Activated naive CD8-positive, alpha-beta T cell treated with anti-CD3 and anti-CD28 coated beads, Interleukin-2, amount 50 U/mL, for 16 hours (primary cell): ENCODE data around the gene NKAPL.

Experiments
- DNase-seq: peaks from one replicate; pipeline ENCODE4 v3.0.0-alpha.2; 2020; ENCODE audit warnings: low read depth, low spot score

Gene NKAPL

DNA sequence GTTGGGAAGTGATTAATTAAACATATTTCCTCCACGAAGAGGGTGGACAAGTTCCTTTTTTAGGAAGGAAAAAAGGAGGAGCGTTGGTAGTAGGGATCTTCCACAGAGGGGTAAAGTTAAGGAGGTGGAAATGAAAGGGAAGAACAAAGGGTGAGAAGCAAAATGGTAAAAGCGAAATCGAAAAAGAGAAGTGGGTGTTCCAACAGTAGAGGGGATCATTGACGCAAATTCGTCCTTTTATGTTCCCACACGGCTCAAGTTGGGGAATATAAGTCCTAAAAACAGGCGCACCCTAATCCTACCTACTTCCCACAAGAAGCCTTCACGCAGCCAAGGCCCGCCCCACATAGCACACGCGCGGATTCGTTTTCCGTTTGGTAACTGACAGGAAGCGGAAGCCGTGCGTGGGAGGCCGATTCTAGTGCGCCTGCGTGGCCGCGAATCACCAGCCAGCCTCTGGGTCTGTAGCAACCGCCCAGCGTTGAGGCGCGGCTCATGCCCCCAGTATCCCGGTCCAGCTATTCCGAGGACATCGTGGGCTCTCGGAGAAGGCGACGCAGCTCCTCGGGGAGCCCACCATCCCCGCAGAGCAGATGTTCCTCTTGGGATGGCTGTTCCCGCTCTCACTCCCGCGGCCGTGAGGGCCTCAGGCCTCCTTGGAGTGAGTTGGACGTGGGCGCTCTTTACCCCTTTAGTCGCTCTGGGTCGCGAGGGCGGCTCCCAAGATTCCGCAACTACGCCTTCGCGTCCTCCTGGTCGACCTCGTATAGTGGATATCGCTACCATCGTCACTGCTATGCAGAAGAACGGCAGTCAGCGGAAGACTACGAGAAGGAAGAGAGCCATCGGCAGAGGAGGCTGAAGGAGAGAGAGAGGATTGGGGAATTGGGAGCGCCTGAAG lies at the start of gene NKAPL:
Gene NKAPL, plus strand, starts transcription at position 421 of the 901 bp plus-strand sequence. Its CDS starts 75 bp downstream, at position 496.
- no peak for DNase-seq

DNA sequence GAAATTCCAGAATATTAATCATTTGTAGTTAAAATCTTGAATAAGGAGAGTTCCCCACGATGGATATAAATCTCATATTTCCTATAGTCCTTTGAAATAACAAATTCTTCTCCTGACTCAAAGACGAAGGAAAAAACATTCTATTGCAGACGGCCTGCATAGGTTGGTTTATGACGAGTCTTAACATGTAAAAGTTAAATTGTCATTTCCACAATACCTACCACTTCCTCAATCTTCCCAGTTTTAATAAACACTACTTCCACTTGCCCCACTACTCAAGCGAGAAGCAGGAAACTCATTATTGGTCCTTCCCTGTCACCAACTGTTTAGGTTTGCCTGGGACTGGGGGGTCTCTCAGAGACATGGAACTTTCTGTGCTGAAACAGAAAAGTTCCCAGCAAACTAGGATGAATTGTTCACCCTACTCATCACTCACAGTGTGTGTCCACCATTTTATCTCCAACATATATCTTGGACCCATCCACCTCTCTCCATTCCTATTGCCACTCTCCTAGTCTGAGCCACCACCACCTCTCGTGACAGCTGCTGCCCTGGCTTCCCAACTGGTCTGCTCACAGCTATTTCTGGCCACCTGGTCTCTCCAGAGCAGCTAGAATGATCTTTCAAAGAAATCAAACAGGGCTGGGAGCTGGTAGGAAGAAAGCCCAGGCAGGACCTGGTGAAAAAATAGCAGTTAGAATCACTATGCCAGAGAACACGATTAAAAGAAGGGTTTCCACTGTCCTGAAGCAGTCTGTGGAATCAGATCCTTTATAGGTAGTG lies 49.2 kb upstream of the NKAPL start:
- DNase-seq = no peak

DNA sequence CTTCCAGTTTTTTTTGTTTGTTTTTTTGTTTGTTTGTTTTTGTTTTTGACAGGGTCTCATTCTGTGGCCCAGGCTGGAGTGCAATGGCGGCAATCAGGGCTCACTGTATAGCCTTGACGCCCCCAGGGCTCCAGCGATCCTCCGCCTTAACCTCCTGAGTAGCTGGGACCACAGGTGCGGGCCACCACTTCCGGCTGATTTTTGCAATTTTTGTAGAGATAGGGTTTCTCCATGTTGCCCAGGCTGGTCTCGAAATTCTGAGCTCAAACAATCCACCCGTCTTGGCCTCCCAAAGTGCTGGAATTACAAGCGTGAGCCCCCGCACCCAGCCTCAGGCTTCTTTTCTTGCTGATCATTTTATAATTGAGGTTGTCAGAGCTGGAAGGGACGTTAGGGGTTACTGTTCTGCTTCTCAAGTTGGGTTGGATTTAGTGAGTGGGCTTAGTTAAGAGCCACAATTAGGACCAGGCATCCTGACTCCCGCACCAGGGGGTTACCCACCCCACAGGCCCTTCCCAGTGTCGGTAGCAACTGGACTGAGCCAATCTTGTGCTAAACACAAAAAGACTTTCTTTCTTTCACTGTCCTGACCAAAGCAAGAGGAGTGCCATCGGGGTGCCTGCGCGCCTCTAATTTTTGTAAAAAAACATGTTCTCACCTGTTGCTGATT lies 47.1 kb upstream of the NKAPL start:
- DNase-seq = no peak

DNA sequence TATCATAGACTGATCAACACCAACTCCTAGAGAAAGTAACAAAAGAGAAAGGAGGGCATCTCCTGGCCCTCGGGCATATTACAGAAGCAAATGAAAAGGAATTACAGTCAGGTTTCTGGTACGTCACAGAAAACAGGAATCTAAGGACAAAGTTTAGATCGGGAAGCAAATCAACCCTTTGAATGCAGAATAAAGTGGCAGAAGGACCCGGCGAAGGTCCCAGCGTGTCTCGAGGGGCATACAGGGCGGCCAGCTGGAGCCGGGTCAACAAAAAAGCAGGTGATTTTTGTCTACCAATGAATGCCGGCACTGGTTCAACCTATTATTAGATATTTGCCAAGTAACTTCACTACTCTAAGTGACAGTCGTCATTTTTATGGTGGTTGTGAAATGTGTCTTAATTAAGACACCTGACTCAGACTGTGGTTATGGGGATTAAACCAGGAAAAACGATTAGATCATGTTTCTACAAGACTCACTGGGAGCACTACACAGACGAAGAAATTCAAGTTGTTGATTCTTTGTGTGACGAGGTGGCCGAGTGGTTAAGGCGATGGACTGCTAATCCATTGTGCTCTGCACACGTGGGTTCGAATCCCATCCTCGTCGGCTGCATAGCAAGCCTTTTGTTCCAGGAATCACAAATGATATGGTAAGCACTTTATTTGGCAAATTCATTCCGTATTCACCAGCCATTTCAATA lies 46.4 kb upstream of the NKAPL start:
- DNase-seq = no peak

DNA sequence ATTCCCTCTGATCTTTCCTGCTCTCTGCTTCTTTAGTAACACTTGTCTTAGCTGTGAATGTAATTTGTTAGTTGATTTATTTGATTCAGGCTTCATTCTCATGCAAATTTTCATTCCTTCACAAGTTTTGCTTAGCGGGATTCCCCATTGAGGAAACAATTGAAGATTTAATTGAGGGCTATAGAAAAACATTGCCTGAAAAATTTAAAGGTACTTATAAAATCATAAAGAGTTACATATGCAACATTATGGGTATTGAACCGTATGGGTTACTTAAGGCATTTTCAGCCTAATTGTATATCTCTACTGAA lies 45.9 kb upstream of the NKAPL start:
- DNase-seq = no peak

DNA sequence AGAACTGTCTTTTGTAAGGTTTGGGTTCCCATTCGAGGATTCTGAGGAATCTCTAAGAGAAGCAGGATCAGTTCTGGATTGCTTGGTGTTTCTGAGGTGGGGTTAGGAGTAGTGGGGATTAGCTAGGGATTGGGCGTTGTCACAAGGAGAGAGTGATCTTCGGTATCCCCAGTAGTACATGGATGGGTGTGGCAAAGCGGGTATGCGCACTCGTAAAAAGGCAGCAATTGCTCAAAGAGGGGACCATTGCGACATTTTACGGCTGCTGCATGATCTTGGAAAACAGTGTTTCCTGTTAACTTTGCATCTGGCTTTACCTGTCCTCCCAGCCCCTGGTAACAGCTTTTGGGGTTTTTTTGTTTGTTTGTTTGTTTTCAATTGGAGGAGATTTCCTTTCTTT lies 43.7 kb upstream of the NKAPL start:
- no peak for DNase-seq

DNA sequence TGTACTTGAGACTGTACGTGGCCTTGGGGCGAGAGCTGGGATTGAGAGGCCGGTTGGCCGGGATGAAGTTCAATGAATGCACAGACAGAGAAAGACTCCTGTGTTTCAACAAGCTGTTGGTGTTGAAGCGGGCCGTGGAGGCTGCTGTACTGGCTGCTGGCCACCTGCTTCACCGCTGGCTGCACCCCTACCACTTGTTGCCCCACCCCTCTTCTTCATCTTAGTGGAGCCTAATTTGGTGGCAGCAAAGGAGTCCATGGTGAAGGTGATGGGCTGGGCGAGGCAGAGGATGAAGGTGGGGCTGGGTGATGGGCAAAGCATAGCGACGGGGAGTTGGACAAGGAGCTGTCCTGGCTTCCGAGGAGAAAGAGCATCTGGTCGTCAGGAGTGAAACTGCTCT lies 41.2 kb upstream of the NKAPL start:
- DNase-seq = no peak

DNA sequence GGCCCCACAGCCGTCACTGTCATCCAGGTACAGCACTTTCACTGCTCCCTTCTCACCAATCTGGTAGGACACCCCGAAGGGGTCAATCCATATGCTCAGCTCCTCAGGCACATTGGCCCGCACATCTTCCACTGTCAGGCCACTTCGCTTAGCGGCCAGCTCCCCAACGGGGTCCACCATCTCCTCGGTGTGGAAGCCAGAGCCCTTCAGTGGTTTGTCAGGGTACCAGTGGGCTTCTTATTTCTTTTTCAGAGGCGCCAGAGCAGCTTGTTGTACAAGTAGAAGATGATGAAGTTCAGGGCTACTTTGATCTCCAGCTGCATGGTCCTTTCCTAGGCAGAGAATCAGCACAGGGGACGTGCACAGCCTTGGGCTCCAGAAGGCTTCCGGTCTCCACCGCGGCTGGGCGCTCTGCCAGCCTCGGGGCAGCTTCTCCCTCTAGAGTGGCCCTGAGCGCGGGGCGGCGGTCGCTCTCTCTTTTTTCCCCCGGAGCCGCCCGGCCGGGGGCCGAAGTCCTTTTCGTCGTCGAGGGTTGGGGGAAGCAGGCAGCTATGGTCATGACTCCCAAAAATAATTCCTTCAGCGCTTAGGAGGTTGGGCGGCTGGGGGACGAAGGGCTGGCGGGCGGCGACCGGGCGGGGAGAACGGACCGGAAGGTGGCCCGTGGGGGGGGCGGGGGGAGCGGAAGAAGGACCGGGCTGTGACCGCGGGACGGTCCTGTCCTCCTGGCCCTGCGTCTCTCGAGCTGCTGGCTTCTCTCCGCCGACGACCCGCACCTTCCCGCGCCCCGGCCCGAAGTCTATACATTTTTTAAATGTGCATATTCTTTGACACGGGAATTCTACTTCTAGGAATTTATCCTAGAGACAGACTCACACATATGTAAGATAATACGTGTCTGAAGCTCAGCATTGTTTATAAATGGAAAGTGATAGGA lies 40.5 kb upstream of the NKAPL start:
- DNase-seq = no peak

DNA sequence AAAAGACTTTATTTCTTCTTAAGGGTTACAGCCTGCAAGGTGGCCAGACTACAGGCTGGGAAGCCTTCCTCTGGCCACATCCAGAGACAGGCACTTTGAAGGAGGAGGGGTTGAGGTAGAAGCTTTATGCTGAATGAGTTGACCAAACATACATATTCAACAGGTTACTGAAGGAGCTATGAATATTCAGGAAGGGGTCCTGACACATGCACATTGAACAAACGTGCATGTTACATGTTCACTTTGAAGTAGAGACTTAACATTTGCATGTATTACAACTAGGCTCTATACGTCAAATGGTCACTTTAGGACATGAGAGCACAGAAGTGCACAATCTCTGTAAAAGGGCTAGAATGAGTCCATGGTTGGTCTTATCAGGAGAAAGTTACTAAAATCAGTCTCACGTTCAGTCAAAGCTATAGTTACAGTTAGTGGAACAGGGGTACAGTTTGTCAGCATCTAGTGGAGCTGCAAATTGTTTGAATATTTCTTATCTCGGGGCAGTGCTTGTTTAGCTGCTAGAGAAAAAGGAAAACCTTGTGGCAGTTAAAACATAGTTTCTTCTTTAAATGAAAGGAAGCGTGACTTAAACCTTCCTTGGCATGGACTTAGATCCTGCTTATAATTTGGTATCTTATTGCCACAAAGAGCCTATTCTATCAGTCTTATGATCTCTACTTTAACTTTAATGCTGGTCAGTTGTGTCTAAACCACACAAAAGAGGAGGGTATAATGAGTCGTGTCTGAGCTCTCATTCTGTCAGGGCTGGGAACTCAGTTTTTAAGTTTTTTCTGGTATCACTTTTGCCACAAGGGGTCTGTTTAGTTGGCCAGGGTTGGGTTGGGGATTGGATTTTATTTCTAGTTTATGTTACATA lies 38.6 kb upstream of the NKAPL start:
- no peak for DNase-seq

DNA sequence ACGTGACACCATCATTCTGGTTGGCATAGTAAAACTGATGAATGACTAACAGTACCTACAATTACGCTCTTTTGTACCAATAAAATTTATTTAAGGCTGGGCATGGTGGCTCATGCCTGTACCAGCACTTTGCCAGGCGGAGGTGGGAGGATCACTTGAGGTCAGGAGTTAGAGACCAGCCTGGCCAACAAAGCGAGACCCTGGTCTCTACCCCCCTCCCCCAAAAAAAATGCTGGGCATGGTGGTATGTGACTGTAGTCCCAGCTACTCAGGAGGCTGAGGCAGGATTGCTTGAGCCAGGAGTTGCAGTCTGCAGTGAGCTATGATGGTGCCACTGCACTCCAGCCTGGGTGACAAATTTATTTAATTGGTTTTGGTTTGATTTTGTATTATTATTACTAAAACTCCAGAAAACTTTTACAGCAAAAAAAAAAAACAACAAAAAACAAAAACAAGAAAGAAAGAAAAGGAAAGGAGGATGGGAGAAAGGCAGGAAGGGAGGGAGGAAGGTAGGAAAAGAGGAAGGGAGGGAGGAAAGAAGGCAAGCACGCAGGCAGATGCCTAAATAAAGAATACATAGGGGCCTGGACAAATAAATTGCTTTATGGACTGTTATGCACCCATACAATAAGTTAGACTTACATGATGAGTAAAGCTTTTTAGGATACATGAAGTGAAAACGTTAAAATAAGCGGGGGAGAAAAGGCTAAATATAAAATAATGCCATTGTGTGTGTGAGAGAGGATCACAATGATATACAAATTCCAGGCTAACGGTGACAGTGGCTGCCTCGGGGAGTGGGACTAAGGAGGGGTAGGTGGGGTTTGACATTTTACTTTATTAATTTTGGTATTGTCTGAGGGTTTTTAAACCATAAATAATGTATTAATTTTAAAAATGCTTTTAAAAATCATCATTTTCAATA lies 34.7 kb upstream of the NKAPL start:
- no peak for DNase-seq

DNA sequence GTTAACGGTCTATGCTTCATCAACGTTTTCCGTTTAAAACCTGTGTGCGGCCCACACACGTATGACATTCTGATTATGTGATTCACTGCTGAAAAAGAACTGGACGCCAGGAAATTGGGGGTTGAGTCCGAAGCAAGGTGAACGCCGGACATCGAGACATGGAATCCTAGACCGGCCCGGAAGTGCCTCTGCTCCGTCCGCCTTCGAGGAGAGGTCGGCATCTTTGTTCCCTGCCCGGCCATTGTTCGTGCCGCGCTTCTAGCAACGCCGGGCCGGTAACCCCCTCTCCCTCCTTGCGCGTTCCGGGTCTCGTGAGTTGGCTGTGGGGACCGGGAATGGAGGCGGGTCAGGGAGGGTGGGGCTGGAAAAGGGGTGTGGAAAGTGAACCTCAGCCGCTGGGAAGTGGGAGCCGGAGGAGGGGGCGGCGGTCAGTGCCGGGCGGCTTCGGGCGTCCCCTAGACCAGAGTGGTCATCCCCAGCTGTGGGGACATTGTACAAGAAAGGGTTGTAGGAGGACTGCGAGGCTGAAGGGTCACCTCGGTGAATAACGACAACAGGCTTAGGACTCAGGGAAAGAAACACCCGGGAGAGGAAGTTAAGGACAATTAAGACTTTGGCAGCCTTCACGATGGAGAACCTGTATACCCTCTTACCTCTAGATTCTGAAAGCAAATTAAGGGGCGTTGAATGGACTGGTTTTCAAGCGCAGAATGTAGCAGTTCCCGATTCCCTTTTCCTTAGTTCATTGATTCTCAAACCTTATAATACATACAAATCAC lies 33.9 kb upstream of the NKAPL start, which contains the start of gene ZSCAN9:
Gene ZSCAN9, plus strand, starts transcription at position 220 of the 779 bp plus-strand sequence. CDS start 1,810 bp downstream, outside the sequence.
- no peak for DNase-seq

DNA sequence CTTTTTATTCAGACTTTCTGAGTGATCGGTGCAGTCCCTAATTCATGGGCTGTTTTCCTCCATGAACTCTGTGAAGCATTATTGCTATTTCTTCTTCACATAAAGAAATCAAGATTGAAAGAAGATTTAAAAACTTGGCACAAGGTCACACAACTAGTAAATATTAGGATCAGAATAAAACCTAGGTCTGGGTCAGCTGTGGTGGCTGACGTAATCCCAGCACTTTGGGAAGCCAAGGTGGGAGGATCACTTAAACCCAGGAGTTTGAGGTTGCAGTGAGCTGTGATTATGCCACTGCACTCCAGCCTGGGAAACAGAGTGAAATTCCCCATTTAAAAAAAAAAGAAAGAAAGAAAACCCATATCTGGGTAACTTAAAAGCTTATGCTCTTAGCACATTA lies 32.6 kb upstream of the NKAPL start:
- DNase-seq = no peak

DNA sequence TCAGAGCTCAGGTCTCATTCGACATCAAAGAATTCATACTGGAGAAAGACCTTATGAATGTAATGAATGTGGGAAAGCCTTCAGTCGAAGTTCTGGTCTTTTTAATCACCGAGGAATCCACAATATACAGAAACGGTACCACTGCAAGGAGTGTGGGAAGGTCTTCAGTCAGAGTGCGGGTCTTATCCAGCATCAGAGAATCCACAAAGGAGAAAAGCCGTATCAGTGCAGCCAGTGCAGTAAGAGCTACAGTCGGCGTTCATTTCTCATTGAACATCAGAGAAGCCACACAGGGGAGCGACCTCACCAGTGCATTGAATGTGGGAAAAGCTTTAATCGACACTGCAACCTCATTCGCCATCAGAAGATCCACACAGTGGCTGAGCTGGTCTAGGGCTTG lies 26.3 kb upstream of the NKAPL start:
- no peak for DNase-seq

DNA sequence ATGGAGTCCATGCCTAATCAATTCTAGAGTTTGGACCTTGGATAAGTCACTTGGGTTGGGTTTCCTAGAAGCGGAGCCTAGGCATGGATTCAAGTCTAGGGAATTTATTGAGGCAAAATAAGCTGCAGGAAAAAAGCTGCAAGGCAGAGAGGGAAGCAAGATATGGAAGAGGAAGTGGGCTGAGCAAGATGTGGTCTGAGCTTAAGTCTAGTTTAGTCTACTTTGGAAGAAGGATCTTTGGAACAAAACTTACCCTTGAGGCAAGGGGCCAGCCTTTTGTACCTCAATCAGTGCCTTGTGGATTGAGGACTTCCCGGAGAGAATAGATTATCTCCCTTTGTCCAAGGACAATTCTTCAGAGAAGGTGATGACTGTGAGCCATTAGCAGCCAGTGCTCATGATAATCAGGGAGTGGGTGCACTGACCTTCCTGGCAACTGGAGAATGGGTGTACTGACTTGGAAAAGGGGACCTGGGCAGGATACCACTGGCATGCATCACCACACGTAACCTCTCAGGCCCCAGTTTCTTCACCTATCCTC lies 23.1 kb upstream of the NKAPL start:
- DNase-seq = no peak

DNA sequence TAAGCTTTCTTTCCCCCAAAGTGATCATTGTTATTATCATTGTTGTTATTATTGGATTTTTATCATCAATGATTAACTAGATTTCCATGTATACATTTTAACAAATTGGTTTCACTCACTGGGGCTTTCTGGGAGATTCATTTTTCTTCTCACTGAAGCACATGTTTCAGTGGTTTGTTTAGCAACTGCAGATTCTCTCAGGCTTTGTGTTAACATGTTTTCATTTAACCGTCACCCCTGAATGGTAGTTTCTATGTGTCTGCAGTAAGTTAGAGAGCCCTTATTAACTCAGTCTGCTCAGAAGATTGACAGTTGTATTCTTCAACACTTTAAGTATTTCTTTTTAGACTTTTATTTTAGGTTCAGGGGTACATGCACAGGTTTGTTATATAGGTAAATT lies 19.5 kb upstream of the NKAPL start:
- DNase-seq = no peak

DNA sequence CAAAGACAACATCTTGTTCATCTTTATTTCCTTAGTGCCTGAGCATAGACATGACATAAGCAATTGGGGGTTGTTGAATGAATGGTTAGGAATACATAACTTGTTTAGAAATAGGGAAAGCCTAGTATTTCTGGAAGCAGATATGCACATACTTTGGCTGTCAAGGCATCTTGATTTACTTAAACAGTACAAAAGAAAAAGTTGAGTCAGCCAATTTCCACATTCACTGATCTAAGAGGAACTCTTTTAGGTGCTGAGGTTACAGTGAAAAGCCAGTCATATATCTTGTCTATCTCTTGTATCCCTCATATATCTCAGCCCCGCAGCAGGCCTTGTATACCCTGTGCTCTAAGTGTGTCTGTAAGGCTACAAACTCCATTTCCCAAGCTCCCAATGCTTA lies 18.6 kb upstream of the NKAPL start:
- DNase-seq = no peak

DNA sequence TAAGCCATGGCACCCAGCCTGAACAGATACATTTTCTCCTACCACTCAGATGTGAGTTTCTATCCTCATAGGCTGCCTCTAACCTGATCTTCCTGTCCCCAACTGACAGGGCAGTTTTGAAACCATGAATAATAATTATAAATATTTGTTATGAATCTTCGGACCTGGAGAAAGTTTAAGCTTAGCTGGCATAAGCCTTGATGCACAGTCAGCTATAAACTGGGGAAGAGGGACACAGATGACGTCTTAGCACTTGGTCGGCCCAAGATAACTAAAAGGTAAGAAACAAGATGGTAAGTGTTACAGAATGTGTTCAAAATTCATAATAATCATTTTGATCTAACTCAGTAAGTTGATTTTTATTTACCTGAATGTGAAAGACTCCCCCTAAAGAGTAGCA lies 15.2 kb upstream of the NKAPL start:
- no peak for DNase-seq
